Breast epithelium (tissue), 4 donors: ENCODE data around the gene S1PR3. TPM values are rescaled to one million over a fixed set of nuclear protein-coding genes. Genes with fewer than 3 reads are reported as not detected.

ENCODE experiments used
- DNase-seq, 2 donors: peaks; one replicate each; pipeline ENCODE4 v3.0.0-alpha.2; 2019; ENCODE audit warnings: low spot score in 2 of 2
- H3K27ac ChIP-seq, 2 donors: fragments of 200-600 bp; sonication (generic) in 1 of 2; one replicate each; pipeline ENCODE4 v1.5.1; 2016 to 2019; ENCODE audit warnings: mild to moderate bottlenecking in 1 of 2
- H3K27me3 ChIP-seq, 2 donors: fragments of 200-600 bp; sonication (generic) in 1 of 2; one replicate each; pipeline versions ENCODE4 v1.5.1 to v1.6.0; 2017 to 2019; ENCODE audit warnings: control low read depth in 1 of 2, mild to moderate bottlenecking in 1 of 2
- H3K36me3 ChIP-seq: fragments of 200-600 bp; one replicate; pipeline ENCODE4 v1.5.1; 2019
- H3K4me1 ChIP-seq, 2 donors: fragments of 200-600 bp; sonication (generic); one replicate each; pipeline ENCODE4 v1.5.1; 2016 to 2019; ENCODE audit warnings: control low read depth in 1 of 2
- H3K4me3 ChIP-seq, 3 donors: fragments of 200-600 bp; sonication (generic); 1 replicate in 2 of 3; 2 replicates in 1 of 3; pipeline ENCODE4 v1.5.1; 2016 to 2019; ENCODE audit warnings: mild to moderate bottlenecking in 3 of 3, moderate library complexity in 2 of 3
- H3K9me3 ChIP-seq, 2 donors: fragments of 200-600 bp; sonication (generic) in 1 of 2; one replicate each; pipeline ENCODE4 v1.5.1; 2016 to 2019; ENCODE audit warnings: control low read depth in 1 of 2
- CTCF ChIP-seq, 3 donors: fragments of 450-650 bp; IDR thresholded peaks; one replicate each; pipeline ENCODE4 v1.5.1; 2016 to 2017; ENCODE audit warnings: antibody characterized with exemption in 3 of 3, mild to moderate bottlenecking in 3 of 3, moderate library complexity in 3 of 3
- POLR2A ChIP-seq: fragments of 450-650 bp; IDR thresholded peaks from one replicate; pipeline ENCODE4 v1.6.1; 2016; ENCODE audit warnings: antibody characterized with exemption, mild to moderate bottlenecking, moderate library complexity
- POLR2AphosphoS5 ChIP-seq, 3 donors: sonication (generic); formaldehyde crosslinking; IDR thresholded peaks; one replicate each; pipeline ENCODE4 v1.6.1; 2017; ENCODE audit warnings: antibody characterized with exemption in 3 of 3
- intact Hi-C: fragments of 100-400 bp; cut with DNase I; formaldehyde crosslinking; loops from one replicate; pipeline ENCODE4 v1.15.1; 2023; ENCODE audit warnings: low total_unique reads
- total RNA-seq, 3 donors: library from RNA; depleted of rRNA; stranded (reverse); fragments of >200 nt; gene quantifications; one replicate each; pipeline ENCODE4 v1.1.0, GENCODE V29; 2016

S1PR3 gene
- total RNA-seq, 3 donors from 2014 or later, result 16.6 to 27.7 (median 18.7) TPM

- intact Hi-C loops, result no loop called here
- DNase-seq, result no peak
- no peaks in the 10 kb centered on the region for H3K27me3 ChIP-seq
- TF ChIP-seq POLR2A, result no peak
- no peak for TF ChIP-seq POLR2AphosphoS5 (IDR thresholded peaks at IDR 0.05)
- no peak for TF ChIP-seq CTCF (IDR thresholded peaks at IDR 0.05)
- H3K4me3 ChIP-seq, result no peak overlapping the region
- H3K4me1 ChIP-seq, result no peaks in the 10 kb centered on the region
- no peak overlapping the region for H3K27ac ChIP-seq
- no peaks in the 10 kb centered on the region for H3K36me3 ChIP-seq
- H3K9me3 ChIP-seq, result no peaks in the 10 kb centered on the region
These were observed 21.2 kb downstream of the S1PR3 start for GRCh38 chr9:89012294-89013042.

- Histone ChIP-seq H3K4me1 (no peaks in the 10 kb centered on the region), H3K4me3 (no peak overlapping the region), H3K27me3 (no peaks in the 10 kb centered on the region), H3K9me3 (no peaks in the 10 kb centered on the region), H3K36me3 (no peaks in the 10 kb centered on the region), H3K27ac (no peak overlapping the region)
- DNase-seq, result peak in 1 of 2 donors; percentile 15
- TF ChIP-seq POLR2AphosphoS5 (IDR thresholded peaks at IDR 0.05) (no peak), POLR2A (no peak), CTCF (IDR thresholded peaks at IDR 0.05) (no peak)
- intact Hi-C loops, result no loop called here
These were observed 22.4 kb downstream of the S1PR3 start for GRCh38 chr9:89013660-89014059.

GRCh38 chr9:89014153-89014552 lies 22.9 kb downstream of the S1PR3 start:
- intact Hi-C loops, result no loop called here
- Histone ChIP-seq H3K4me3 (no peak overlapping the region), H3K4me1 (no peaks in the 10 kb centered on the region), H3K27me3 (no peaks in the 10 kb centered on the region), H3K9me3 (no peaks in the 10 kb centered on the region), H3K36me3 (no peaks in the 10 kb centered on the region), H3K27ac (no peak overlapping the region)
- TF ChIP-seq POLR2A (no peak), CTCF (IDR thresholded peaks at IDR 0.05) (no peak), POLR2AphosphoS5 (IDR thresholded peaks at IDR 0.05) (no peak)
- peak in 1 of 2 donors; percentile 22 for DNase-seq

GRCh38 chr9:89015336-89015735 lies 24.1 kb downstream of the S1PR3 start:
- H3K9me3 ChIP-seq, result no peaks in the 10 kb centered on the region
- no peak for TF ChIP-seq POLR2AphosphoS5 (IDR thresholded peaks at IDR 0.05)
- no peak for TF ChIP-seq POLR2A
- TF ChIP-seq CTCF (IDR thresholded peaks at IDR 0.05), result no peak
- H3K27ac ChIP-seq, result no peak overlapping the region
- intact Hi-C loops, result no loop called here
- no peaks in the 10 kb centered on the region for H3K36me3 ChIP-seq
- H3K4me3 ChIP-seq, result no peak overlapping the region
- no peak for DNase-seq
- no peaks in the 10 kb centered on the region for H3K4me1 ChIP-seq
- H3K27me3 ChIP-seq, result no peaks in the 10 kb centered on the region

- intact Hi-C loops, result no loop called here
These were observed 29.5 kb downstream of the S1PR3 start for GRCh38 chr9:89020754-89021153.

More at GRCh38 chr9:89020754-89021153, 29.5 kb downstream of the S1PR3 start:
- peak overlapping the region; percentile 90 to 98 for H3K27ac ChIP-seq
- no peaks in the 10 kb centered on the region for H3K36me3 ChIP-seq
- TF ChIP-seq POLR2A (no peak), POLR2AphosphoS5 (IDR thresholded peaks at IDR 0.05) (no peak), CTCF (IDR thresholded peaks at IDR 0.05) (no peak)
- no peaks in the 10 kb centered on the region for H3K9me3 ChIP-seq
- H3K27me3 ChIP-seq, result no peaks in the 10 kb centered on the region
- H3K4me3 ChIP-seq, result no peak overlapping the region
- H3K4me1 ChIP-seq, result peaks cover 0 to 6% of the 10 kb centered on the region in 2 donors
- DNase-seq, result no peak
